ENCODE data around the gene GLI3.

- no peak for TF ChIP-seq CEBPB (IDR thresholded peaks at IDR 0.05; ENCODE audit: low read depth, low read length)
- no peak for TF ChIP-seq MAFK (IDR thresholded peaks at IDR 0.05; ENCODE audit: low read depth, low read length)
- TF ChIP-seq RFX5 (IDR thresholded peaks at IDR 0.05; ENCODE audit: borderline replicate concordance, low read depth, low read length) = no peak
- no peak for TF ChIP-seq POLR2A (IDR thresholded peaks at IDR 0.05; ENCODE audit: control extremely low read depth in 1 of 2, low read depth in 2 of 2, low read length in 2 of 2)
- no peak for TF ChIP-seq CHD2 (IDR thresholded peaks at IDR 0.05; ENCODE audit: low read length)
- TF ChIP-seq SAP30 (IDR thresholded peaks at IDR 0.05; ENCODE audit: insufficient read depth, insufficient replicate concordance, low read length) = no peak
- TF ChIP-seq YY1 (IDR thresholded peaks at IDR 0.05; ENCODE audit: low read depth, low read length) = no peak
- TF ChIP-seq CTCF (IDR thresholded peaks at IDR 0.05; ENCODE audit: control extremely low read depth in 1 of 3, insufficient read depth in 1 of 3, low read depth in 1 of 3, low read length in 3 of 3) = no peak
- TF ChIP-seq RAD21 (IDR thresholded peaks at IDR 0.05 in 1 of 2, conservative IDR thresholded peaks at IDR 0.05 in 1 of 2; ENCODE audit: low read depth in 2 of 2, low read length in 2 of 2) = no peak
- TF ChIP-seq SRF (IDR thresholded peaks at IDR 0.05; ENCODE audit: low read depth, low read length) = no peak
- TF ChIP-seq POLR2AphosphoS5 (IDR thresholded peaks at IDR 0.05; ENCODE audit: low read depth, low read length) = no peak
- no peak for TF ChIP-seq BRCA1 (IDR thresholded peaks at IDR 0.05; ENCODE audit: low read depth, low read length)
These were observed 282.0 kb downstream of the GLI3 start for GRCh38 chr7:41954976-41955375.
